8988T (cell line): Measurements from ENCODE around the gene SELENOV.
A peak's percentile ranks its signal among the peaks of the same experiment; 100 is the strongest.

ENCODE experiments used
- DNase-seq: peaks from one replicate; pipeline ENCODE4 v3.0.0; 2011

Gene SELENOV

GRCh38 chr19:39496063-39496462 is 18.9 kb upstream of the SELENOV start:
- no peak for DNase-seq

GRCh38 chr19:39497701-39497995 is 17.3 kb upstream of the SELENOV start:
- DNase-seq = no peak

- no peak for DNase-seq
Observed at GRCh38 chr19:39497996-39498797, 16.7 kb upstream of the SELENOV start.

GRCh38 chr19:39498798-39499642 is 15.9 kb upstream of the SELENOV start, which contains the start of gene DLL3:
Gene DLL3 (plus strand): TSS chr19:39498947. CDS start chr19:39498975, 28 bp downstream.
- no peak for DNase-seq

GRCh38 chr19:39499932-39500331 is 15.0 kb upstream of the SELENOV start:
- DNase-seq = no peak

- no peak for DNase-seq
Observed at GRCh38 chr19:39500543-39500942, 14.4 kb upstream of the SELENOV start.

GRCh38 chr19:39501340-39501739 is 13.6 kb upstream of the SELENOV start:
- DNase-seq = no peak

GRCh38 chr19:39502640-39503417 is 12.1 kb upstream of the SELENOV start:
- peak; percentile 96 for DNase-seq

- DNase-seq = no peak
Observed at GRCh38 chr19:39506598-39506943, 8.4 kb upstream of the SELENOV start.

- DNase-seq = no peak
Observed at GRCh38 chr19:39506944-39507714, 7.8 kb upstream of the SELENOV start.

- DNase-seq = no peak
Observed at GRCh38 chr19:39507715-39508364, 7.1 kb upstream of the SELENOV start.

- no peak for DNase-seq
Observed at GRCh38 chr19:39508629-39509028, 6.3 kb upstream of the SELENOV start.

GRCh38 chr19:39509233-39509632 is 5.7 kb upstream of the SELENOV start:
- no peak for DNase-seq

GRCh38 chr19:39512988-39513387 is 2.0 kb upstream of the SELENOV start:
- no peak for DNase-seq

GRCh38 chr19:39515551-39516191 is 732 bp downstream of the SELENOV start:
- DNase-seq = no peak

- DNase-seq = no peak
Observed at GRCh38 chr19:39516270-39516669, 1.3 kb downstream of the SELENOV start.

GRCh38 chr19:39517432-39517831 is 2.5 kb downstream of the SELENOV start:
- no peak for DNase-seq

GRCh38 chr19:39518458-39518857 is 3.5 kb downstream of the SELENOV start:
- no peak for DNase-seq

- no peak for DNase-seq
Observed at GRCh38 chr19:39518975-39519374, 4.0 kb downstream of the SELENOV start.

- no peak for DNase-seq
Observed at GRCh38 chr19:39520541-39521484, 5.9 kb downstream of the SELENOV start.
